C4-2B (cell line): Measurements from ENCODE around the gene CADPS2.

ENCODE experiments used
- H3K27ac ChIP-seq: fragments of 450-650 bp; 2 replicates; pipeline ENCODE4 v1.5.1; 2017
- ZFX ChIP-seq: fragments of 450-650 bp; IDR thresholded peaks from 2 replicates; pipeline ENCODE4 v1.6.1; 2017
- TF ChIP-seq, protein P1 (sequence below): fragments of 450-650 bp; conservative IDR thresholded peaks from 2 replicates; pipeline ENCODE4 v1.5.1; 2017; ENCODE audit warnings: mild to moderate bottlenecking

Gene CADPS2

DNA sequence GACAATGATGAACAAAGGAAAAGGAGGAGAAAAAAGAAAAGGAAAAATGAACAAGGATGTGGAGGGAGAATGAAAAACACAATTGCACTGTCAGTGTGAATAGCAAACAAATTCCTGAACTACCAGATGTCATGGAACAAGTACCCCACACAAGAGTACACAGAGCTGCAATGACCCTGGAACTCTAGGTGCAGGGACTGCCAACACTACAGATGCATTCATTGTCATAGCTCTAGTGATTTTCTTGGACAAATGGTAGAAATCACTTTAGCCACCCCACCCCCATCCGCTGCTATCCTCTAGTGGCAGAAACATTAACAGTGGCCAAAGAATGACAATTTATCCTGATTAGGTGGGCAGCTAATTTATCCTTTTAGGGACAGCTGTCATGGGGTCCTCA, 190.4 kb downstream of the CADPS2 start:
- TF ChIP-seq, protein P1, sequence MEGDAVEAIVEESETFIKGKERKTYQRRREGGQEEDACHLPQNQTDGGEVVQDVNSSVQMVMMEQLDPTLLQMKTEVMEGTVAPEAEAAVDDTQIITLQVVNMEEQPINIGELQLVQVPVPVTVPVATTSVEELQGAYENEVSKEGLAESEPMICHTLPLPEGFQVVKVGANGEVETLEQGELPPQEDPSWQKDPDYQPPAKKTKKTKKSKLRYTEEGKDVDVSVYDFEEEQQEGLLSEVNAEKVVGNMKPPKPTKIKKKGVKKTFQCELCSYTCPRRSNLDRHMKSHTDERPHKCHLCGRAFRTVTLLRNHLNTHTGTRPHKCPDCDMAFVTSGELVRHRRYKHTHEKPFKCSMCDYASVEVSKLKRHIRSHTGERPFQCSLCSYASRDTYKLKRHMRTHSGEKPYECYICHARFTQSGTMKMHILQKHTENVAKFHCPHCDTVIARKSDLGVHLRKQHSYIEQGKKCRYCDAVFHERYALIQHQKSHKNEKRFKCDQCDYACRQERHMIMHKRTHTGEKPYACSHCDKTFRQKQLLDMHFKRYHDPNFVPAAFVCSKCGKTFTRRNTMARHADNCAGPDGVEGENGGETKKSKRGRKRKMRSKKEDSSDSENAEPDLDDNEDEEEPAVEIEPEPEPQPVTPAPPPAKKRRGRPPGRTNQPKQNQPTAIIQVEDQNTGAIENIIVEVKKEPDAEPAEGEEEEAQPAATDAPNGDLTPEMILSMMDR = no peak
- TF ChIP-seq ZFX = no peak
- no peak overlapping the region for H3K27ac ChIP-seq

DNA sequence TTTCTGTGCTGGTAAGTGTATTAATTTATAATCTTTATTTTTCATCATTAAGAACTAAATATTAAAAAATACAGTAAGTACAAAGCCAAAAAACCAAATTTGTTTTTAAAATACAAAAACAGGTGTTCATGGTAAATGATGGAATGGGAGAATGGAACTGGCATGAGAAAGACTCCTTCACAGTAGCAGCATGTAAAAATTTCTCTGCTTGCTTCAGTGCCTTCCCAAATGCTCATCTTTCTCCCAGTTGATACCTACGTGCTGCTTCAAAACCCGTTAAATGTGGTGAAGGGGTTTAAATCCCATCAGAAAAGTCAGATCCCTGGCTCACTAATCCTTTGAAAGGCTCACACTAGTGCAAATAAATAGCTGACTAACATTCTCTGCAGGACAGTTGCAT, 191.6 kb downstream of the CADPS2 start:
- H3K27ac ChIP-seq = no peak overlapping the region
- TF ChIP-seq ZFX = no peak
- TF ChIP-seq, protein P1 = no peak

DNA sequence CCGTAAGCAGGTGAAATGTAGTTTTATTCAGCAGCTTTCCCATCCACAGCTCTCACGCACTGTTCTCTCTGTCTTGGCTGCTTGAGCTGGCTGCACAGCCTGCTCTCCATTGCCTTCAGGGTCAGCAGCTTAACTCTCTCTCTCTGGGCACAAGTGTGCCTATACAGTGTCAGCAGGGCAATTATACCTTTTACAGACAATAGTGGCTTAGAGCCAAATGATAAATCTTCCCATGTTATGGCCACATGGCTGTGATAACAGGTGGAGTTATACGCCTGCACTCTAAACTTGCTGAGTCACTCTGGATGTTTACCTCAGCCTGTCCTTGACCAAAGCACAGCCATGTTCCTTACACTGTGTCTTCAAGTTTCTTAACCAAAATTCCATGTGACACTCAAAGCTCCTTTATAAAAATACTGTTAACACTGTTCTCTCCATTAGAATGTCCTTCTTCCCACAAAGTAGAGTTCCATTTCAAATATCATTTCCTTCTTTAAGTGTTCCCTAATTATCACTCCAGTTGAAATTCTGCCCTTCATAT, 193.4 kb downstream of the CADPS2 start:
- no peak overlapping the region for H3K27ac ChIP-seq
- TF ChIP-seq, protein P1 = no peak
- TF ChIP-seq ZFX = no peak

DNA sequence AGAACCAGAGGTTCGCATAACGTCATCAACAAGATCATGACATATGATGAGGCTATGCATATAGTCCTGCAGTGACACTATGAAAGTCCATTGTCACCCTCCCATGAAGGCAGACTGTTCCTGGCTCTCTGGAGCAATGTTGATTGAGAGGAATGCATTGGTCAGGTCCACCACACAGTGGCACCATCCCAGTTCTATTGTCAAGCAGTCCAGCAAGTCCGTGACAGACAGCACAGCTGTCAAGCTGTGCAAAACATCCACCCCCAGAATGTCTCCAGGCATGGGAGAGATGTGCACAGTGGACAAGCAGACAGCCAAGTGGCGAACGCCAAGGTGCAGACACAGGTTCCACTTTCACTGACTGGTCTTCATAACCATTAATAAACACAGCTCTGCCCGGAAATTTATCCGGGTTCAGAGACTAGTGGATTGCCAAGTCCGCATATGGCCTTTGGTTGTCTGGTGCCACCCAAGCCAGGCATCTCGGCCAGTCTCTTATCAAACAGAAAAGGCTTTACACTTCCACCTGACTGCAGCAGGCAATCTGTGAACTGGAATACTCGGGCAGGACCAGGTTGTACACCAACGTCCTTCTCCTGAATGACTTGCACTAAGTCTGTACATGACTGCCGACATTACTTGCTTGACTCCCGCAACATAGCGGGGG, 194.6 kb downstream of the CADPS2 start:
- TF ChIP-seq, protein P1 = no peak
- TF ChIP-seq ZFX = no peak
- H3K27ac ChIP-seq = no peak overlapping the region

DNA sequence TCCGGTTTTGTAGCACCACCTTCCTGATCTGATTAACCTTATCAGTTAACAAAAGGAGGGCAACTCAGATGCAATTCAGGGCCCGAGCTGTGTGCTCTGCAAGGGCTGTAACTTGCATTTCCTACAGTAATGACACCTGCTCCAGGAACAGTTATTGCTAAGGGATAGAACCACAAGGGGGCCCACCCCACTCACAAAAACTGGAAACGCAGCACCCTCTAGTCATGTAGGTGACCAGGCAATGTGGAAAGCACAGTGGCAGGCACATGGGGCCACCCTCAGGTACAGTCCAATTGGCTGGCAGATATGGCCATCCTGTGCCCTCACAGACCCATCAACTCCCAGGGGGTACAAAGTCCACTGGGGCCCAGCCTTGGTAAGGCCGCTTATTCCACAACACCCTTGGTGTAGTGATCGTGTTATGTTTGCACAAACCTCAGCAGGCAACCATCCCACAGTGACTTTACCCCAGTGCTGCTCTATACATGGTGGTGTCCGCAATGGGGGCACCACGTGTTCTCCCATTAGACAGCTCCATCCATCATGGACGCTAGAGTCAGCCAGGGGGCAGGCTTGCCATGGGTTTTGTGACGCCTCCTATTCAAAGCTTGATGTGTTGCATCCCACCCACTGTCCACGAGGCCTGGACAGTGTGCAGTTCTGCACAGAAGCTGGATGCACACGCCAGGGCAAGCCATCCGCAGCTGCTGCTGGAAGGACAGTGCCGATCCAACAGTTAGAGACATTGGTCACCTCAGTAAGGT, 196.7 kb downstream of the CADPS2 start:
- no peak for TF ChIP-seq ZFX
- TF ChIP-seq, protein P1 = no peak
- H3K27ac ChIP-seq = no peak overlapping the region

DNA sequence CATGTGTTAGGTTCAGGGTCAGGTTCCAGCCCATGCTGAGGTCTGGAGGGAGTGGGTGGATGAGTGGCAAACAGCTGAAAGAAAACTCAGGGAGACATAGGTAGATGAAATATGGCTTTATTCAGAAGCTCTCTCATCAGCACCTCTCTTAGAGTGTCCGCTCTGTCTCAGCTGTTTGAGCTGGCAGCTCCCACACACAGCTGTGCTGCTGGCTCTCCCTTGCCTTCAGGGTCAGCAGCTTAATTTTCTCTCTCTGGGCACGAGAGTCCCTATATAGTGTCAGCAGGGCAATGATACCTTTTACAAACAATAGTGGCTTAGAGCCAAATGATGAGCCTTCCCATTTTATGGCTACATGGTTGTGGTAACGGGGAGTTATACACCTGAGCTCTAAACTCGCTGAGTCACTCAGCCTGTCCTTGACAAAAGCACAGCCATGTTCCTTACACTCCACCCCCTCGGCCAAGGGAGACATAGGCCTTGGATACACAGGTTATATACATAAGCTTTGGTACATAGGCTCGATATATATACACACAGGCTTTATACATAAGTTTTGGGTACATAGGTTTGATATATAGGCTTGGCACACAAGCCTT, 197.8 kb downstream of the CADPS2 start:
- no peak overlapping the region for H3K27ac ChIP-seq

More for the DNA sequence above, 197.8 kb downstream of the CADPS2 start:
- TF ChIP-seq, protein P1 = no peak
- TF ChIP-seq ZFX = no peak
